Measurements from ENCODE around the gene FBXW5.

Gene FBXW5

DNA sequence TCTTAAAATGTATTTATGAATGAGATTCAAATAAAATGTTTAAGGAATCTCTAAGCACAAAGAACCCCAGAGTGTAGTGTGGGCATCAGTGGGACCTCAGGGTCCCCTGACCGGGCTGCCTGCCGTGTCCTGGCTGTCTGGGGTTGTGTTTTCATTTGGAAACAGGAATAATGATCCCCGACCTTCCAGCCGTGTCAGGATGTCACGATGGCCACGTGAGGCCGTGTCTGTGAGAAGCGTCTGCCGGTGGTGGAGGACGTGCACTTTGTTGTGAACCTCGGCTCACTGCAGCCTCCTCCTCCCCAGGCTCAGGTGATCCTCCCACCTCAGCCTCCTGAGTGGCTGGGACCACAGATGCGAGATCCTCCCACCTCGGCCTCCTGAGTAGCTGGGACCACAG, 53.9 kb downstream of the FBXW5 start:
- TF ChIP-seq, protein P1, sequence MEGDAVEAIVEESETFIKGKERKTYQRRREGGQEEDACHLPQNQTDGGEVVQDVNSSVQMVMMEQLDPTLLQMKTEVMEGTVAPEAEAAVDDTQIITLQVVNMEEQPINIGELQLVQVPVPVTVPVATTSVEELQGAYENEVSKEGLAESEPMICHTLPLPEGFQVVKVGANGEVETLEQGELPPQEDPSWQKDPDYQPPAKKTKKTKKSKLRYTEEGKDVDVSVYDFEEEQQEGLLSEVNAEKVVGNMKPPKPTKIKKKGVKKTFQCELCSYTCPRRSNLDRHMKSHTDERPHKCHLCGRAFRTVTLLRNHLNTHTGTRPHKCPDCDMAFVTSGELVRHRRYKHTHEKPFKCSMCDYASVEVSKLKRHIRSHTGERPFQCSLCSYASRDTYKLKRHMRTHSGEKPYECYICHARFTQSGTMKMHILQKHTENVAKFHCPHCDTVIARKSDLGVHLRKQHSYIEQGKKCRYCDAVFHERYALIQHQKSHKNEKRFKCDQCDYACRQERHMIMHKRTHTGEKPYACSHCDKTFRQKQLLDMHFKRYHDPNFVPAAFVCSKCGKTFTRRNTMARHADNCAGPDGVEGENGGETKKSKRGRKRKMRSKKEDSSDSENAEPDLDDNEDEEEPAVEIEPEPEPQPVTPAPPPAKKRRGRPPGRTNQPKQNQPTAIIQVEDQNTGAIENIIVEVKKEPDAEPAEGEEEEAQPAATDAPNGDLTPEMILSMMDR (IDR thresholded peaks at IDR 0.05; ENCODE audit: control insufficient read depth, extremely low read depth, insufficient read depth) = no peak
- no peak overlapping the region for H3K4me3 ChIP-seq (ENCODE audit: low read depth, low read length)
- no peak for DNase-seq (ENCODE audit: low read depth)
